ENCODE results near the gene PPARG. TPM values are rescaled to one million over a fixed set of nuclear protein-coding genes. Genes with fewer than 3 reads are reported as not detected.

PPARG gene
- total and polyA plus RNA-seq, 2 experiments from 2014 or later, result 25.1 to 37.9 TPM

DNA sequence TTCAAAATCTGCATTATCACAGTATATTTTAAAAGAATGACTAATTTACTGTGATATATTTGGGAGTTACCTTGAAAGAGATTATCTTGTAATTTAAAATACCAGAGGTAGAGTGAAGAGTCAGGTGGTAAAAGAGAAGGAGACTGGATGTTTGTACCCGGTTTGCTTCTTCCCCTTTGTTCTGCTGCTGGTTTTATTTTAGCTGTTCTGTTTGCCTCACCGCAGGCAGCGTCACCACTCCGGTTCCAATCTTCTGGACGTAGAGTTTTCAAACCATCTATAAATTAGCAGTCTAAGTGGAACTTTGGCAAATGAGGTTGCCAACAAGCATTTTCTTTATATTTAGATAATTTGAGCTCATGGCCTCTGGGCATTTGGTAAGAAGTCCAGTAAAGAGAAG lies 38.2 kb downstream of the PPARG start:
- 91% methylated on average over 5 of the region's 5 CpGs for WGBS (ENCODE audit: low lambda C conversion rate, missing lambda C conversion rate)
- no peaks in the 10 kb centered on the region for H3K27me3 ChIP-seq
- H3K4me2 ChIP-seq, result no peak overlapping the region
- H3K9me2 ChIP-seq (replicated peaks; ENCODE audit: insufficient read depth), result no peaks in the 10 kb centered on the region
- no peaks in the 10 kb centered on the region for H4K20me1 ChIP-seq (ENCODE audit: insufficient read depth, poor library complexity, severe bottlenecking)
- H3K4me1 ChIP-seq (ENCODE audit: insufficient read depth), result no peaks in the 10 kb centered on the region
- no peak overlapping the region for H3K4me3 ChIP-seq
- no peak for DNase-seq (ENCODE audit: low spot score)
- H3K9me3 ChIP-seq (ENCODE audit: low read depth), result no peaks in the 10 kb centered on the region
- H3K79me2 ChIP-seq, result peaks cover 17% of the 10 kb centered on the region
- no peak overlapping the region for H3K27ac ChIP-seq
- TF ChIP-seq, protein P1, sequence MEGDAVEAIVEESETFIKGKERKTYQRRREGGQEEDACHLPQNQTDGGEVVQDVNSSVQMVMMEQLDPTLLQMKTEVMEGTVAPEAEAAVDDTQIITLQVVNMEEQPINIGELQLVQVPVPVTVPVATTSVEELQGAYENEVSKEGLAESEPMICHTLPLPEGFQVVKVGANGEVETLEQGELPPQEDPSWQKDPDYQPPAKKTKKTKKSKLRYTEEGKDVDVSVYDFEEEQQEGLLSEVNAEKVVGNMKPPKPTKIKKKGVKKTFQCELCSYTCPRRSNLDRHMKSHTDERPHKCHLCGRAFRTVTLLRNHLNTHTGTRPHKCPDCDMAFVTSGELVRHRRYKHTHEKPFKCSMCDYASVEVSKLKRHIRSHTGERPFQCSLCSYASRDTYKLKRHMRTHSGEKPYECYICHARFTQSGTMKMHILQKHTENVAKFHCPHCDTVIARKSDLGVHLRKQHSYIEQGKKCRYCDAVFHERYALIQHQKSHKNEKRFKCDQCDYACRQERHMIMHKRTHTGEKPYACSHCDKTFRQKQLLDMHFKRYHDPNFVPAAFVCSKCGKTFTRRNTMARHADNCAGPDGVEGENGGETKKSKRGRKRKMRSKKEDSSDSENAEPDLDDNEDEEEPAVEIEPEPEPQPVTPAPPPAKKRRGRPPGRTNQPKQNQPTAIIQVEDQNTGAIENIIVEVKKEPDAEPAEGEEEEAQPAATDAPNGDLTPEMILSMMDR (IDR thresholded peaks at IDR 0.05; ENCODE audit: poor library complexity), result no peak
- TF ChIP-seq EZH2 (IDR thresholded peaks at IDR 0.05; ENCODE audit: borderline replicate concordance) (no peak), EZH2phosphoT487 (IDR thresholded peaks at IDR 0.05; ENCODE audit: low read depth, severe bottlenecking, unreplicated experiment) (no peak)
- H2AFZ ChIP-seq, result no peak overlapping the region
- H3K36me3 ChIP-seq (replicated peaks; ENCODE audit: insufficient read depth, low read depth), result no peaks in the 10 kb centered on the region

DNA sequence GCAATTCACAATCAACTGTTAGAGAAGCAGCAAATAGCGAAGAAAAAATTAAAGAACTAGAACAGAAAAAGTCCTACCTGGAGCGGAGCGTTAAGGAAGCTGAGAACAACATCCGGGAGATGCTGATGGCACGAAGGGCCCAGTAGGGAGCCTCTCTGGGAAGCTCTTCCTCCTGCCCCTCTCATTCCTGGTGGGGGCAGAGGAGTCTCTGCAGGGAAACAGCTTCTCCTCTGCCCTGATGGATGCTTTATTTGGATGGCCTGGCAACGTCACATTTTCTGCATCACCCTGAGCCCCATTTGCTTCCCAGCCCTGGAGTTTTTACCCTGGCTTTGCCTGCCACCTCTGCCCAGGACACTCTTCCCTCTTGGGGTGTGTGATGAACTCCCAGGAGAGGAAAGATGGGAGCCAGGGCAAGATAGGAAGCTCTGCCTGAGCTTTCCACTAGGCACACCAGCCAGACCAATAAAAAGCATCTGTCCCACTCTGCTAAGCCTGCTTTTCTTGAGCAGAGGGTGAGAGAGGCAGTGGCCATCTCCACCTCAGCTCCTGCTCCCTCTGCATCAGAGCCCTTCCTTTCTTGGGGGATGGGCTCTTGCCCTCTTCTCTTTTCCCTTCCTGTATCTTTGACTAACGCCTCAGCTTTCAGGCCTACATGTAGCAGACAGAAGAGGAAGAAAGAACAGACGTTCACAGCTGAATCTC lies 39.4 kb downstream of the PPARG start:
- Histone ChIP-seq H3K79me2 (peaks cover 15% of the 10 kb centered on the region), H3K27ac (no peak overlapping the region), H3K27me3 (no peaks in the 10 kb centered on the region), H3K36me3 (replicated peaks; ENCODE audit: insufficient read depth, low read depth) (no peaks in the 10 kb centered on the region), H3K4me1 (ENCODE audit: insufficient read depth) (no peaks in the 10 kb centered on the region), H3K9me2 (replicated peaks; ENCODE audit: insufficient read depth) (no peaks in the 10 kb centered on the region), H3K4me3 (no peak overlapping the region), H3K9me3 (ENCODE audit: low read depth) (no peaks in the 10 kb centered on the region), H4K20me1 (ENCODE audit: insufficient read depth, poor library complexity, severe bottlenecking) (no peaks in the 10 kb centered on the region), H3K4me2 (no peak overlapping the region), H2AFZ (no peak overlapping the region)
- no peak for TF ChIP-seq EZH2phosphoT487 (IDR thresholded peaks at IDR 0.05; ENCODE audit: low read depth, severe bottlenecking, unreplicated experiment)
- TF ChIP-seq, protein P1 (IDR thresholded peaks at IDR 0.05; ENCODE audit: poor library complexity), result no peak
- TF ChIP-seq EZH2 (IDR thresholded peaks at IDR 0.05; ENCODE audit: borderline replicate concordance), result no peak
- 79% methylated on average over 8 of the region's 8 CpGs for WGBS (ENCODE audit: low lambda C conversion rate, missing lambda C conversion rate)
- no peak for DNase-seq (ENCODE audit: low spot score)

DNA sequence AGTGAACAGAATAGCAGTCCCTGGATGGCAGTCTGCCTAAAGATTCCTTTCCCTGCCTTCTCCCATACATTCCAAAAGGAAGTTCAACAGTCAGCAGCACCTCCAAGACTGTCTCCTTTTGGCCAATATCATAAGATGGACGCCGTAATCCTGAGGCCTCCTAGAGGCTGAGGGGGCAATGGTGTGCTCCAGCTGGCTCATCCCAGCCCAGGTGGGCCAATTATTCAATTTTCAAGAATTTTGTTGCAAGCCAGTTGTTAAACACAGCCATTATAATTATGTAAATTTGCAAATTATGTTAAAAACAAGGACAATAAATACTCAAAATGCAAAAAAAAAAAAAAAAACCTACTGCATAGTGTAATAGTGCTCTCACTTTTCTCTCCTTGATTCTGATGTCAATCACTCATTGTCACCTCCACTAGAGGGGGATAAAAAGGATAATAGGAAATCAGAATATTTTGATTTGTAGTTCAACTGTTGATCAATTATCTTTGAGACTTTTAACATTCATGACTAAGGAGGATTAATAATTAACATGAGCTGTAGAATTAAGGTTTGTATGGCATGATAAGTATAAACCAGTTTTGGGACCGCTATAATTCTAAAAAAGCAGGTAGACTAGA lies 40.1 kb downstream of the PPARG start:
- no peaks in the 10 kb centered on the region for H3K4me1 ChIP-seq (ENCODE audit: insufficient read depth)
- H3K4me2 ChIP-seq, result no peak overlapping the region
- peaks cover 16% of the 10 kb centered on the region for H3K79me2 ChIP-seq
- no peaks in the 10 kb centered on the region for H3K9me2 ChIP-seq (replicated peaks; ENCODE audit: insufficient read depth)
- H3K27ac ChIP-seq, result no peak overlapping the region
- no peak for DNase-seq (ENCODE audit: low spot score)
- TF ChIP-seq EZH2phosphoT487 (IDR thresholded peaks at IDR 0.05; ENCODE audit: low read depth, severe bottlenecking, unreplicated experiment), result no peak
- TF ChIP-seq EZH2 (IDR thresholded peaks at IDR 0.05; ENCODE audit: borderline replicate concordance), result no peak
- TF ChIP-seq, protein P1 (IDR thresholded peaks at IDR 0.05; ENCODE audit: poor library complexity), result no peak
- H4K20me1 ChIP-seq (ENCODE audit: insufficient read depth, poor library complexity, severe bottlenecking), result no peaks in the 10 kb centered on the region
- 77% methylated on average over 3 of the region's 3 CpGs for WGBS (ENCODE audit: low lambda C conversion rate, missing lambda C conversion rate)
- no peaks in the 10 kb centered on the region for H3K27me3 ChIP-seq
- no peak overlapping the region for H3K4me3 ChIP-seq
- no peaks in the 10 kb centered on the region for H3K9me3 ChIP-seq (ENCODE audit: low read depth)
- H2AFZ ChIP-seq, result no peak overlapping the region
- no peaks in the 10 kb centered on the region for H3K36me3 ChIP-seq (replicated peaks; ENCODE audit: insufficient read depth, low read depth)

All from hepatocyte (in vitro differentiated cells).